Measurements from ENCODE around the gene PRKG1. TPM values are rescaled to one million over a fixed set of nuclear protein-coding genes. Genes with fewer than 3 reads are reported as not detected.

PRKG1 gene
- total and polyA plus RNA-seq, 2 experiments from 2014 or later, result 18.2 to 21.1 TPM

DNA sequence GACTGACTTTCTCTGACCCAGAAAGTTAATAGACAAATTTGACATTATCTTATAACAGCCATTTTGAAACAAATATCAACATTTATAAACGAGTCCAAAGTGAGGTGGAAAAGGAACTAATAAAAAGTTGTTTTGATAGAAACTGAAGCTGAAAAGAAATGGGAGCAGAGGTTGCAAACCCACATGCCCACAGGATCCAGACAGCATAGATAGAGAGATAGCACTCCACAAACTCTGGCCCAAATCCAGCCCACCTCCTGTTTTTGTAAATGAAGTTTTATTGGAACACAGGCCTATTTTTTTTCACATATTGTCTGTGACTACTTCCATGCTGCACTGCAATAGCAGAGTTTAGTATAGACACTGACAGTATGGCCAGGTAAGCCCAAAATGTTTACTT lies 171.9 kb downstream of the PRKG1 start (continued):
- TF ChIP-seq, protein P1, sequence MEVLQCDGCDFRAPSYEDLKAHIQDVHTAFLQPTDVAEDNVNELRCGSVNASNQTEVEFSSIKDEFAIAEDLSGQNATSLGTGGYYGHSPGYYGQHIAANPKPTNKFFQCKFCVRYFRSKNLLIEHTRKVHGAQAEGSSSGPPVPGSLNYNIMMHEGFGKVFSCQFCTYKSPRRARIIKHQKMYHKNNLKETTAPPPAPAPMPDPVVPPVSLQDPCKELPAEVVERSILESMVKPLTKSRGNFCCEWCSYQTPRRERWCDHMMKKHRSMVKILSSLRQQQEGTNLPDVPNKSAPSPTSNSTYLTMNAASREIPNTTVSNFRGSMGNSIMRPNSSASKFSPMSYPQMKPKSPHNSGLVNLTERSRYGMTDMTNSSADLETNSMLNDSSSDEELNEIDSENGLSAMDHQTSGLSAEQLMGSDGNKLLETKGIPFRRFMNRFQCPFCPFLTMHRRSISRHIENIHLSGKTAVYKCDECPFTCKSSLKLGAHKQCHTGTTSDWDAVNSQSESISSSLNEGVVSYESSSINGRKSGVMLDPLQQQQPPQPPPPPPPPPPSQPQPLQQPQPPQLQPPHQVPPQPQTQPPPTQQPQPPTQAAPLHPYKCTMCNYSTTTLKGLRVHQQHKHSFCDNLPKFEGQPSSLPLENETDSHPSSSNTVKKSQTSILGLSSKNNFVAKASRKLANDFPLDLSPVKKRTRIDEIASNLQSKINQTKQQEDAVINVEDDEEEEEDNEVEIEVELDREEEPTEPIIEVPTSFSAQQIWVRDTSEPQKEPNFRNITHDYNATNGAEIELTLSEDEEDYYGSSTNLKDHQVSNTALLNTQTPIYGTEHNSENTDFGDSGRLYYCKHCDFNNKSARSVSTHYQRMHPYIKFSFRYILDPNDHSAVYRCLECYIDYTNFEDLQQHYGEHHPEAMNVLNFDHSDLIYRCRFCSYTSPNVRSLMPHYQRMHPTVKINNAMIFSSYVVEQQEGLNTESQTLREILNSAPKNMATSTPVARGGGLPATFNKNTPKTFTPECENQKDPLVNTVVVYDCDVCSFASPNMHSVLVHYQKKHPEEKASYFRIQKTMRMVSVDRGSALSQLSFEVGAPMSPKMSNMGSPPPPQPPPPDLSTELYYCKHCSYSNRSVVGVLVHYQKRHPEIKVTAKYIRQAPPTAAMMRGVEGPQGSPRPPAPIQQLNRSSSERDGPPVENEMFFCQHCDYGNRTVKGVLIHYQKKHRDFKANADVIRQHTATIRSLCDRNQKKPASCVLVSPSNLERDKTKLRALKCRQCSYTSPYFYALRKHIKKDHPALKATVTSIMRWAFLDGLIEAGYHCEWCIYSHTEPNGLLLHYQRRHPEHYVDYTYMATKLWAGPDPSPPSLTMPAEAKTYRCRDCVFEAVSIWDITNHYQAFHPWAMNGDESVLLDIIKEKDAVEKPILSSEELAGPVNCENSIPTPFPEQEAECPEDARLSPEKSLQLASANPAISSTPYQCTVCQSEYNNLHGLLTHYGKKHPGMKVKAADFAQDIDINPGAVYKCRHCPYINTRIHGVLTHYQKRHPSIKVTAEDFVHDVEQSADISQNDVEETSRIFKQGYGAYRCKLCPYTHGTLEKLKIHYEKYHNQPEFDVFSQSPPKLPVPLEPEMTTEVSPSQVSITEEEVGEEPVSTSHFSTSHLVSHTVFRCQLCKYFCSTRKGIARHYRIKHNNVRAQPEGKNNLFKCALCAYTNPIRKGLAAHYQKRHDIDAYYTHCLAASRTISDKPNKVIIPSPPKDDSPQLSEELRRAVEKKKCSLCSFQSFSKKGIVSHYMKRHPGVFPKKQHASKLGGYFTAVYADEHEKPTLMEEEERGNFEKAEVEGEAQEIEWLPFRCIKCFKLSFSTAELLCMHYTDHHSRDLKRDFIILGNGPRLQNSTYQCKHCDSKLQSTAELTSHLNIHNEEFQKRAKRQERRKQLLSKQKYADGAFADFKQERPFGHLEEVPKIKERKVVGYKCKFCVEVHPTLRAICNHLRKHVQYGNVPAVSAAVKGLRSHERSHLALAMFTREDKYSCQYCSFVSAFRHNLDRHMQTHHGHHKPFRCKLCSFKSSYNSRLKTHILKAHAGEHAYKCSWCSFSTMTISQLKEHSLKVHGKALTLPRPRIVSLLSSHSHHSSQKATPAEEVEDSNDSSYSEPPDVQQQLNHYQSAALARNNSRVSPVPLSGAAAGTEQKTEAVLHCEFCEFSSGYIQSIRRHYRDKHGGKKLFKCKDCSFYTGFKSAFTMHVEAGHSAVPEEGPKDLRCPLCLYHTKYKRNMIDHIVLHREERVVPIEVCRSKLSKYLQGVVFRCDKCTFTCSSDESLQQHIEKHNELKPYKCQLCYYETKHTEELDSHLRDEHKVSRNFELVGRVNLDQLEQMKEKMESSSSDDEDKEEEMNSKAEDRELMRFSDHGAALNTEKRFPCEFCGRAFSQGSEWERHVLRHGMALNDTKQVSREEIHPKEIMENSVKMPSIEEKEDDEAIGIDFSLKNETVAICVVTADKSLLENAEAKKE (CRISPR knock-in tag; IDR thresholded peaks at IDR 0.05), result no peak

DNA sequence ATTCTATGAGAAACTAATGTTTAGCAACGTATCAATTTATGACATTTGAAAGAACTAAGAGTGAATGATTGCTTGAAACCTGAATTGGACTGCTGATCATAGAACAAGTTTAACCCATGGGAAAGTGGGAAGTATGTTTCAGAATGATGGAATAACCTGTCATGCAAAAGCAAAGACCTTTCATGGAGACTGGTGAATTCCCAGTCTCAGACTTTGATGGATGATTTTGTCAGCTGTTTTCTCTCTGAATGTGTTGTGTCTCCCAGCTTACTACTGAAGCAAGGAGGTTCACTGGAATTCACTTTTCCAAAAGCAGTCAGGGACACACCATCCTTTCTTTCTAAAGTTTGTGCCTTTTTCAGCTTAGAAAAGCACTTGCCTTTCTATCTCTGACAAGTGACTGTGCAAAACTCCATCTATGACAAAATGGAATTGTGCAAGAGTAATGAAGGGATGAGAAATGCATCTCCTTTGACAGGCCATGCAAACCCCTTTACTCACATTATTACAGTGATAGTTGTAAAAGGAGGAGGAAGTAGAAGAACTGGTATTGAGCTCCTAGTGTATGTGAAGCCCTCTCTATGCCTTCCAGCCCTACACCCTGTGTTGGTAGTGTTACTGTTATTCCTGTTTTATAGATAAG lies 176.1 kb downstream of the PRKG1 start:
- H3K4me1 ChIP-seq (ENCODE audit: insufficient read depth), result peaks cover 64% of the 10 kb centered on the region
- H3K4me2 ChIP-seq, result no peak overlapping the region
- no peaks in the 10 kb centered on the region for H4K20me1 ChIP-seq (replicated peaks; ENCODE audit: insufficient read depth)
- DNase-seq (ENCODE audit: low spot score) (no peak), ATAC-seq (peak; percentile 46; the same call in 2 of the 3 replicates)
- Mint-ChIP-seq H3K4me3 (no peak overlapping the region), H3K9me3 (no peaks in the 10 kb centered on the region), H3K27ac (peak overlapping the region; percentile 52), H3K27me3 (ENCODE audit: insufficient read depth, low read depth, poor library complexity) (peaks cover 4% of the 10 kb centered on the region), H3K4me1 (peaks cover 70% of the 10 kb centered on the region), H3K36me3 (ENCODE audit: low read depth) (no peaks in the 10 kb centered on the region)
- H2AFZ ChIP-seq, result no peak overlapping the region
- no peaks in the 10 kb centered on the region for H3K9me2 ChIP-seq (ENCODE audit: insufficient read depth)
- no peaks in the 10 kb centered on the region for H3F3A ChIP-seq (replicated peaks; ENCODE audit: low read depth)
- H3K27me3 ChIP-seq (ENCODE audit: insufficient read depth), result no peaks in the 10 kb centered on the region
- no peak overlapping the region for H3K4me3 ChIP-seq
- H3K27ac ChIP-seq (ENCODE audit: low read depth), result no peak overlapping the region
- no peaks in the 10 kb centered on the region for H3K36me3 ChIP-seq (ENCODE audit: insufficient read depth)
- no peaks in the 10 kb centered on the region for H3K79me2 ChIP-seq (replicated peaks; ENCODE audit: insufficient read depth)
- no peak for TF ChIP-seq CREB1 (CRISPR knock-in tag; IDR thresholded peaks at IDR 0.05; ENCODE audit: low read depth)
- no peak for TF ChIP-seq STAT1 (IDR thresholded peaks at IDR 0.05; ENCODE audit: unreplicated experiment)
- TF ChIP-seq EZH2 (IDR thresholded peaks at IDR 0.05; ENCODE audit: low read depth, unreplicated experiment), result no peak
- no peak for TF ChIP-seq NANOG (IDR thresholded peaks at IDR 0.05; ENCODE audit: borderline replicate concordance)
- no peak for TF ChIP-seq EZH2phosphoT487 (IDR thresholded peaks at IDR 0.05; ENCODE audit: unreplicated experiment)
- no peak for TF ChIP-seq ZNF331 (CRISPR knock-in tag; IDR thresholded peaks at IDR 0.05; ENCODE audit: low read depth)
- TF ChIP-seq, protein P2, sequence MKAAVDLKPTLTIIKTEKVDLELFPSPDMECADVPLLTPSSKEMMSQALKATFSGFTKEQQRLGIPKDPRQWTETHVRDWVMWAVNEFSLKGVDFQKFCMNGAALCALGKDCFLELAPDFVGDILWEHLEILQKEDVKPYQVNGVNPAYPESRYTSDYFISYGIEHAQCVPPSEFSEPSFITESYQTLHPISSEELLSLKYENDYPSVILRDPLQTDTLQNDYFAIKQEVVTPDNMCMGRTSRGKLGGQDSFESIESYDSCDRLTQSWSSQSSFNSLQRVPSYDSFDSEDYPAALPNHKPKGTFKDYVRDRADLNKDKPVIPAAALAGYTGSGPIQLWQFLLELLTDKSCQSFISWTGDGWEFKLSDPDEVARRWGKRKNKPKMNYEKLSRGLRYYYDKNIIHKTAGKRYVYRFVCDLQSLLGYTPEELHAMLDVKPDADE (IDR thresholded peaks at IDR 0.05), result no peak
- no peak for TF ChIP-seq JUNB (IDR thresholded peaks at IDR 0.05; ENCODE audit: unreplicated experiment)
- TF ChIP-seq, protein P3, sequence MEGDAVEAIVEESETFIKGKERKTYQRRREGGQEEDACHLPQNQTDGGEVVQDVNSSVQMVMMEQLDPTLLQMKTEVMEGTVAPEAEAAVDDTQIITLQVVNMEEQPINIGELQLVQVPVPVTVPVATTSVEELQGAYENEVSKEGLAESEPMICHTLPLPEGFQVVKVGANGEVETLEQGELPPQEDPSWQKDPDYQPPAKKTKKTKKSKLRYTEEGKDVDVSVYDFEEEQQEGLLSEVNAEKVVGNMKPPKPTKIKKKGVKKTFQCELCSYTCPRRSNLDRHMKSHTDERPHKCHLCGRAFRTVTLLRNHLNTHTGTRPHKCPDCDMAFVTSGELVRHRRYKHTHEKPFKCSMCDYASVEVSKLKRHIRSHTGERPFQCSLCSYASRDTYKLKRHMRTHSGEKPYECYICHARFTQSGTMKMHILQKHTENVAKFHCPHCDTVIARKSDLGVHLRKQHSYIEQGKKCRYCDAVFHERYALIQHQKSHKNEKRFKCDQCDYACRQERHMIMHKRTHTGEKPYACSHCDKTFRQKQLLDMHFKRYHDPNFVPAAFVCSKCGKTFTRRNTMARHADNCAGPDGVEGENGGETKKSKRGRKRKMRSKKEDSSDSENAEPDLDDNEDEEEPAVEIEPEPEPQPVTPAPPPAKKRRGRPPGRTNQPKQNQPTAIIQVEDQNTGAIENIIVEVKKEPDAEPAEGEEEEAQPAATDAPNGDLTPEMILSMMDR (conservative IDR thresholded peaks at IDR 0.05; ENCODE audit: low read depth in 2 of 2), result no peak

All from GM23338 (cell line).